ENCODE results near the gene ARPC5. TPM values are rescaled to one million over a fixed set of nuclear protein-coding genes. Genes with fewer than 3 reads are reported as not detected.
A peak's percentile ranks its signal among the peaks of the same experiment; 100 is the strongest.

ARPC5 gene
- total and polyA plus RNA-seq, 2 experiments from 2014 or later: 77.3 to 179 TPM

GRCh38 chr1:183670169-183670568 is 34.6 kb upstream of the ARPC5 start:
- H3K4me1 ChIP-seq (ENCODE audit: low read depth): no peaks in the 10 kb centered on the region
- peak; percentile 7 for TF ChIP-seq CTCF (IDR thresholded peaks at IDR 0.05; ENCODE audit: low read depth, low read length)
- DNase-seq (ENCODE audit: low read depth in 1 of 2, low spot score in 1 of 2): no peak

GRCh38 chr1:183656355-183656754 is 20.8 kb upstream of the ARPC5 start:
- no peak for DNase-seq (ENCODE audit: low read depth in 1 of 2, low spot score in 1 of 2)
- no peak for TF ChIP-seq CTCF (IDR thresholded peaks at IDR 0.05; ENCODE audit: low read depth, low read length)
- H3K4me3 ChIP-seq: no peak overlapping the region

More at GRCh38 chr1:183670169-183670568, 34.6 kb upstream of the ARPC5 start:
- H3K4me3 ChIP-seq: no peak overlapping the region
- no peaks in the 10 kb centered on the region for H3K27me3 ChIP-seq
- no peak overlapping the region for H3K27ac ChIP-seq
- H3K9me3 ChIP-seq (ENCODE audit: low read depth): no peaks in the 10 kb centered on the region
- no peaks in the 10 kb centered on the region for H3K36me3 ChIP-seq

GRCh38 chr1:183655562-183656075 is 20.0 kb upstream of the ARPC5 start:
- TF ChIP-seq CTCF (IDR thresholded peaks at IDR 0.05; ENCODE audit: low read depth, low read length): peak; percentile 81
- no peaks in the 10 kb centered on the region for H3K36me3 ChIP-seq
- no peak overlapping the region for H3K4me3 ChIP-seq

More at GRCh38 chr1:183656355-183656754, 20.8 kb upstream of the ARPC5 start:
- Histone ChIP-seq H3K9me3 (ENCODE audit: low read depth) (no peaks in the 10 kb centered on the region), H3K4me1 (ENCODE audit: low read depth) (peaks cover 29% of the 10 kb centered on the region), H3K36me3 (no peaks in the 10 kb centered on the region), H3K27me3 (no peaks in the 10 kb centered on the region), H3K27ac (no peak overlapping the region)

GRCh38 chr1:183654706-183655105 is 19.1 kb upstream of the ARPC5 start:
- Histone ChIP-seq H3K4me1 (ENCODE audit: low read depth) (peaks cover 29% of the 10 kb centered on the region), H3K27ac (peak overlapping the region; percentile 75), H3K27me3 (no peaks in the 10 kb centered on the region), H3K4me3 (no peak overlapping the region), H3K9me3 (ENCODE audit: low read depth) (no peaks in the 10 kb centered on the region), H3K36me3 (no peaks in the 10 kb centered on the region)
- no peak for TF ChIP-seq CTCF (IDR thresholded peaks at IDR 0.05; ENCODE audit: low read depth, low read length)
- no peak for DNase-seq (ENCODE audit: low read depth in 1 of 2, low spot score in 1 of 2)

More at GRCh38 chr1:183655562-183656075, 20.0 kb upstream of the ARPC5 start:
- Histone ChIP-seq H3K27me3 (no peaks in the 10 kb centered on the region), H3K9me3 (ENCODE audit: low read depth) (no peaks in the 10 kb centered on the region), H3K27ac (no peak overlapping the region), H3K4me1 (ENCODE audit: low read depth) (peaks cover 29% of the 10 kb centered on the region)
- DNase-seq (ENCODE audit: low read depth in 1 of 2, low spot score in 1 of 2): peak; percentile 87 to 88

- no peak for TF ChIP-seq CTCF (IDR thresholded peaks at IDR 0.05; ENCODE audit: low read depth, low read length)
- Histone ChIP-seq H3K4me3 (no peak overlapping the region), H3K9me3 (ENCODE audit: low read depth) (no peaks in the 10 kb centered on the region), H3K36me3 (no peaks in the 10 kb centered on the region), H3K27me3 (no peaks in the 10 kb centered on the region), H3K27ac (peak overlapping the region; percentile 75), H3K4me1 (ENCODE audit: low read depth) (peaks cover 32% of the 10 kb centered on the region)
- DNase-seq (ENCODE audit: low read depth in 1 of 2, low spot score in 1 of 2): no peak
Observed at GRCh38 chr1:183653876-183654451, 18.4 kb upstream of the ARPC5 start.
